HUES64 (cell line): ENCODE results near the gene RASGEF1B.

Experiments
- H3K27ac ChIP-seq: 2 replicates; pipeline ENCODE4 v1.7.0; 2013; ENCODE audit warnings: low read depth, low read length, inconsistent platforms
- H3K27me3 ChIP-seq: 2 replicates; pipeline ENCODE4 v1.6.1; 2013; ENCODE audit warnings: mild to moderate bottlenecking, low read length; ENCODE audit not compliant: insufficient read depth
- H3K36me3 ChIP-seq: 2 replicates; pipeline ENCODE4 v1.6.1; 2013; ENCODE audit warnings: mild to moderate bottlenecking, low read length; ENCODE audit not compliant: insufficient read depth
- H3K4me1 ChIP-seq: 2 replicates; pipeline ENCODE4 v1.6.1; 2013; ENCODE audit warnings: mild to moderate bottlenecking, low read length, moderate library complexity; ENCODE audit not compliant: insufficient read depth
- H3K4me3 ChIP-seq: 2 replicates; pipeline ENCODE4 v1.5.1; 2013; ENCODE audit warnings: mild to moderate bottlenecking, low read length, moderate library complexity
- H3K9ac ChIP-seq: 2 replicates; pipeline ENCODE4 v1.6.1; 2013; ENCODE audit warnings: mild to moderate bottlenecking, low read depth, low read length
- H3K9me3 ChIP-seq: 2 replicates; pipeline ENCODE4 v1.6.1; 2013; ENCODE audit warnings: low read depth, low read length; ENCODE audit not compliant: insufficient read depth
- WGBS: fragments of 150-250, 120-280 bp; methylation state at CpG from one replicate; pipeline ENCODE4 v1.1.7; 2013; ENCODE audit warnings: missing lambda C conversion rate; 5-methylcytosine and 5-hydroxymethylcytosine counted together

RASGEF1B gene

DNA sequence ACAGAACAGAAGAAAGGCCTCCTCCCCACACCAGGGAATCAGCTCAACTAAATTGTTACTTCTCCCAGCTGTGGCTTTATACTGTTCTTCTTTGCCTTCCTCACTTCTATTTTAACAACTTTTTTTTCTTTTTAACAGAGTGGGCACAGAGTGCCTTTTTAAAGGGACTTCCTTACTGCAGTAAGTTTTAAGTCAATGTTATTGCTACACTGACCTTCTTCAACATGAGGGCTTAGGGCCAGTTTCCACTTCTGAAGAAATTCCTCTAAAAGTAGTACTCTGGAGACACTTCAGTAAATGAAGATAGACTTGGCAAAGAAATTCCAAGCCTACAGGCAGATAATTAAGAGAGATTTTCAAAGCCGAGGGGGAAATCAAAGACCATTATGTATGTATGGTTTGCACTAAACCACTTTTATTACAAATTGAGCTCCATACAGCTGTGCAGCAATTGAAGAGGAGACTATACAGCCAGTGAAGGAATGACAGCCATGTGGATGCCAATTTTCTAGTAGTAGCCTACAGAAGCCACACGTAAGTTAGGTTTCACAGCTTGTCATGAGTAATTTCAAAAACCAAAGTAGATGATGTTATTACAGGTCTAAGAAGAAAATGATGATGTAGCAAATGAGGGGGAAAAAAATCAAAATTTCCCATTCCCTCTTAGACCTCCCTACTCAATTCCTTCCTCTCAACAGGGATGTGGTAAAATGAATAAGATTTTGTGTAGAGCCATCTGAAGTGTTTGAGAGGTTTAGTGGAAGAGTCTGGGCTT, 36.9 kb upstream of the RASGEF1B start:
- Histone ChIP-seq H3K9ac (no peak overlapping the region), H3K27ac (no peak overlapping the region)

DNA sequence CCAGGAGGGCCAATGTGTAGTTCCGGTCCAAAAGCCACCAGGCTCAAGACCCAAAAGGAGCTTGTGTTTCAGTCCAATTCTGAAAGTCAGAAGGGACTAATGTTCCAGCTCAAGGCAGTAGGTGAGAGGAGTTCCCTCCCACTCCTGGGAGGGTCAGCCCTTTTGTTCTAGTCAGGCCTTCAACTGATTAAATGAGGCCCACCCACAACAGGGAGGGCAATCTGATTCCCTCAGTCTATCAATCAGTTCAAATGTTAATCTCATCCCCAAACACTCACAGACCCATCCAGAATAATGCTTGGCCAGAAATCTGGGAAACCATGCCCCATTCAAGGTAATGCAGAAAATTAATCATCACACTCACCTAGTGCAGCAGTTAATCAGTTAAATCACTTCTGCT, 35.8 kb upstream of the RASGEF1B start:
- Histone ChIP-seq H3K36me3 (no peaks in the 10 kb centered on the region), H3K9me3 (no peaks in the 10 kb centered on the region), H3K4me3 (no peak overlapping the region), H3K27me3 (no peaks in the 10 kb centered on the region), H3K4me1 (peaks cover 14% of the 10 kb centered on the region), H3K27ac (no peak overlapping the region), H3K9ac (no peak overlapping the region)
- WGBS = 67% methylated on average over 1 of the region's 1 CpG

More for the DNA sequence above, 36.9 kb upstream of the RASGEF1B start:
- H3K4me3 ChIP-seq = no peak overlapping the region
- WGBS = 100% methylated on average over 2 of the region's 2 CpGs
- no peaks in the 10 kb centered on the region for H3K36me3 ChIP-seq
- no peaks in the 10 kb centered on the region for H3K27me3 ChIP-seq
- H3K4me1 ChIP-seq = peaks cover 24% of the 10 kb centered on the region
- H3K9me3 ChIP-seq = no peaks in the 10 kb centered on the region

DNA sequence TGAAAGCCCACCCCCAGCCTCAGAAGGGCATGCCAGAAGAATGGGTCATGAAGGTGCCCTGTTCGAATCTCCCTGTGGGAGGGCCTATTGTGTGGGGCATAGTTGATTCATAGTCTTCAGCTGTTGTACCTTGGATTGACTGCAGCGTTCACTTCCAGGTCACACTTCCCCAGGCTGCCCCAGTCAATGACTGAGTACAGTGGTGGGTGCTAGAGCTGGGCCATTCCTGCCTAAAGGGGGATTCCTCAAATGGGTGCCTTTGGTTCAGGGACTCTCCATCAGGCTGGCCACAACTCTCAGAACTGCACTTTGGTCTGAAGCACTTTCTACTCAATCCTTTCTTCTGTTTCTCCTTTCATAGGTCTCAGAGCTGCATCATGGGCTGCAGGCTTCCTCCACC, 35.0 kb upstream of the RASGEF1B start:
- H3K9ac ChIP-seq = no peak overlapping the region
- no peak overlapping the region for H3K4me3 ChIP-seq
- WGBS = 89% methylated on average over 2 of the region's 2 CpGs
- H3K4me1 ChIP-seq = peaks cover 6% of the 10 kb centered on the region
- no peaks in the 10 kb centered on the region for H3K27me3 ChIP-seq
- H3K36me3 ChIP-seq = no peaks in the 10 kb centered on the region
- H3K27ac ChIP-seq = no peak overlapping the region
- H3K9me3 ChIP-seq = no peaks in the 10 kb centered on the region

DNA sequence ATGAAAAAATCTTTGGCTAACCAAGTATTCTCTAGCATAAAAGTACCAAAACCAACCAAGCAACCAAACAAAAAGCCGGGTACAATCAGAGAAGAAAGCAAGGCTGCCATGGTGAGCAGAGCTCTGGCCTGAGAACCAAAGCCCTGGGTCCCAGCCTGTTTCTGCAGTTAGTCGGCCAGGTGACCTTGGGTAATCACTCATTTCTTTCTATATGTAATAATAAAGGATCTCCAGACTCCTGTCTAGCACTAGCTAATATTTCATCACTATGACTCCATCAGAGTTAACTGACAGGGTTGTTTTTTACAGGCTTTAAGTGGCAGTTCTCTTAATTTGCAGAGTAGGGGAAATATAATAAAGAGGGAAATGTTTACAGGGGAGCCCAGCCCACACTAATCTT, 34.0 kb upstream of the RASGEF1B start:
- Histone ChIP-seq H3K27me3 (no peaks in the 10 kb centered on the region), H3K36me3 (no peaks in the 10 kb centered on the region), H3K27ac (no peak overlapping the region), H3K9me3 (no peaks in the 10 kb centered on the region), H3K4me1 (no peaks in the 10 kb centered on the region), H3K4me3 (no peak overlapping the region), H3K9ac (no peak overlapping the region)
- 95% methylated on average over 2 of the region's 2 CpGs for WGBS

DNA sequence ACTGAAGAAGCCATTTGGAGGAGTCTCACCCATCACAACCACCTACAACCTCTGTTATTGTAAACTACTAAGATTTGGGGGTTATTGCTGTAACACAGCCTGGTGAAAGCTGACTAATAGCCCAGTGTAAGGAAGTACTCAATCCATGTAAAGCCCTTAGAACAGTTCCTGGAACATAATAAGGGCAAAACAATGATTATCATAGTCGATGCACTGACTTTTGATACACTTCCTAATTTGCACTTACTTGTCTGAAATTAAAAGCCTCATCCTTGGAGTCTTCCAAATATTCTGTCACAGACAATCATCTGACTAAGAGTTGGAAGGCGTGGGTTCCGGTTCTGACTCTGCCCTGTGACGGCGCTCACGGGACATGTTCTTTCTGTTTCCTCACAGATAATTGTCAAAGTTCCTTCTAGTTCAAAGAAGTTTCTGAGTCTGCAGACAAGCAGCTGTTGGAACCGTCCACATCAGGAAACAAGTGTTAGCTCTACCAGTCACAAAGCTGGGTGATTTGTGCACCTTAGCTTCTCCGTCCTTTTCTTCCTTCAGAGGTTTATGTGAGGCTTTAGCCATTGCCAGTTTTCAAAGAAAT, 33.4 kb upstream of the RASGEF1B start:
- no peaks in the 10 kb centered on the region for H3K9me3 ChIP-seq
- H3K36me3 ChIP-seq = no peaks in the 10 kb centered on the region
- H3K9ac ChIP-seq = no peak overlapping the region
- no peak overlapping the region for H3K27ac ChIP-seq
- 97% methylated on average over 8 of the region's 8 CpGs for WGBS
- H3K4me1 ChIP-seq = no peaks in the 10 kb centered on the region
- no peaks in the 10 kb centered on the region for H3K27me3 ChIP-seq
- H3K4me3 ChIP-seq = no peak overlapping the region

DNA sequence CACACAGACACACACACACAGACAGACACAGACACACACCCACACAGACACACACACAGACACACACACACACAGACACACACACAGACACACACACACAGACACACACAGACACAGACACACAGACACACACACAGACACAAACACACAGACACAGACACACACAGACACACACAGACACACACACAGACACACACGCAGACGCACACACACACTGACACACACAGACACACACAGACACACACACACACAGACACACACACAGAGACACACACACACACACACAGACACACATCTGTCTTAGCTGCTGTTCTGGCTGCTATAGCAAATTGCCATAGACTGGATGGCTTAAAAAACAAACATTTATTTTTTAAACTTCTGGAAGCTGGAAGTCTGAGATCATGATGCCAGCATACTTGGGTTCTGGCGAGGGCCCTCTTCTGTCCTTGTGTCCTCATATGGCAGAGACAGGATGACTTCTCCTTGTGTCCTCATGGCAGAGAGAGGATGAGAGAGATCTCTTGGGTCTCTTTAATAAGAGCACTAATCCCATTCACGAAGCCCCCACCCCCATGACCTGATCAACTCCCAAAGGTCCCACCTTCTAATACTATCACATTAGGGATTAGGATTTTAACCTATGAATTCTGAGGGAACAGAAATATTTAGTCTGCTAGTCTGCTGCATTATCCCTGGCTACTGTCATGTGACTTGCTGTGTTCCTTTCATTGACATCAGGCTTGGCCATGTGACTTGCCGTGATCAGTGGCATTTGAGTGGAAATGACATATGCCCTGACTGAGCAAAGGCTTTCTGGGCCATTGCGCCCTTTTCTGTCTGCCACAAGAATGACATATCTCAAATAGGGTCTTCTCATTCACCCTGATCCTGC, 32.7 kb upstream of the RASGEF1B start:
- 94% methylated on average over 5 of the region's 6 CpGs for WGBS
- no peaks in the 10 kb centered on the region for H3K9me3 ChIP-seq
- H3K4me1 ChIP-seq = peaks cover 3% of the 10 kb centered on the region; the same call in 1 of the 2 replicates
- H3K36me3 ChIP-seq = no peaks in the 10 kb centered on the region
- H3K27me3 ChIP-seq = no peaks in the 10 kb centered on the region
- H3K4me3 ChIP-seq = no peak overlapping the region
- no peak overlapping the region for H3K9ac ChIP-seq
- H3K27ac ChIP-seq = no peak overlapping the region

DNA sequence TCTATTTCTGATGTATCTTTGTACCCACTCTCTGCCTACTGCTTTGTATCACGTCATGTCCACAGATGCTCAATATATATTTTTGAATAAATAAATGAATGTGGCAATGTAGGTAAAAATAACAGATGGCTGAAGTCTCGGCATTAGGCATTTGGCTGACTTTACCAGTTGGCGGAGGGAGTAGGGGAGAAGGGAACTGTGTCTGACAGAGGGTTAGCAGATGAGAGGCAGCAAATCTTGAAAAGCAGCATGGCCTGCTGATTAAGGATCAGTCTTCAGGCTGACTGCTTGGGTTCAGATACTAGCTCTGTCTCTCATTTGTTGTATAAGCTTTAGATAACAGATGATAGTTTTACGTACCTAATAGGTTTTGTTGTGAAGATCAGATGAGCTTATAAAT, 31.9 kb upstream of the RASGEF1B start:
- Histone ChIP-seq H3K9ac (no peak overlapping the region), H3K36me3 (no peaks in the 10 kb centered on the region), H3K27ac (no peak overlapping the region), H3K4me1 (peaks cover 3% of the 10 kb centered on the region; the same call in 1 of the 2 replicates), H3K4me3 (no peak overlapping the region), H3K27me3 (no peaks in the 10 kb centered on the region), H3K9me3 (no peaks in the 10 kb centered on the region)
- whole genome bisulfite sequencing = 95% methylated on average over 3 of the region's 4 CpGs

DNA sequence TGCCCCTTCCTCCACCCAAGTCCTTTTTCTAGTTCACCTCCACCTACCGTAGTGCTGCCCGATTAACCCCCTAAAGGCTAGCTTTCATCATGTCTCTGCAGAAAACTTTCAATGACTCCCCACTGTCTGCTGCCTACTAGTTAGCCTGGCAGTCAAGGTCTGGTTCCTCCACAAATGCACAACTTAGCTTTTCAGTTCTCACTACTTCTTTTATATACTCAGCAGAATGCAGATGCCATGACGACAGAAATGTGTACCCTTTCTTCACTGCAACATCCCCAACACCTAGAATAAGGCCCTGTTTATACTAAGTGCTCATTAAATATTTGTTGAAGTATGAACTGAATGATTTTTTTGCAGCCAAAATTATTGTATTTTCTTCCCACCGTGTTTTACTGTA, 30.9 kb upstream of the RASGEF1B start:
- Histone ChIP-seq H3K27me3 (no peaks in the 10 kb centered on the region), H3K9me3 (no peaks in the 10 kb centered on the region), H3K36me3 (no peaks in the 10 kb centered on the region), H3K27ac (no peak overlapping the region), H3K4me3 (no peak overlapping the region), H3K9ac (no peak overlapping the region), H3K4me1 (peaks cover 10% of the 10 kb centered on the region)
- WGBS = 92% methylated on average over 4 of the region's 4 CpGs

DNA sequence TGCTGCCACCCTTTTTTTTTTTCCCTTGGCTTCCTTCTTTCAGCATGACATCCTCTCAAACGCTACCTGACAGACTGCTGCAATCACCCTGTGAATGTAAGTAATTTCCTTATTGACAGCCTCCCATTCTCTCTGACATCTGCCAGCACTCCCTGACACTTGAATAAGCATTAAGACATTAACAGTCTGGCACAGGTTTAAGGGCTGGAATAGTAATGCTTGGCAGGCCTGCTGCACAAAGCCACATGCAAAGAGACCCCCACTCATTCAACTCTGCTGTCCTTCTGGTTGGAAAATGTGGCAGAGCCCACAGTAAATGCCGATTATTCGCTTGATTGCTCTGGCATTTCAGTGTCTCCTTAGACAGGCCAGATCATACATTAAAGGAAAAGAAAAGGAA, 28.1 kb upstream of the RASGEF1B start:
- no peaks in the 10 kb centered on the region for H3K9me3 ChIP-seq
- H3K9ac ChIP-seq = no peak overlapping the region
- H3K36me3 ChIP-seq = no peaks in the 10 kb centered on the region
- H3K27ac ChIP-seq = no peak overlapping the region
- H3K4me1 ChIP-seq = peaks cover 10% of the 10 kb centered on the region
- H3K27me3 ChIP-seq = no peaks in the 10 kb centered on the region
- no peak overlapping the region for H3K4me3 ChIP-seq
- WGBS = 65% methylated on average over 3 of the region's 3 CpGs

DNA sequence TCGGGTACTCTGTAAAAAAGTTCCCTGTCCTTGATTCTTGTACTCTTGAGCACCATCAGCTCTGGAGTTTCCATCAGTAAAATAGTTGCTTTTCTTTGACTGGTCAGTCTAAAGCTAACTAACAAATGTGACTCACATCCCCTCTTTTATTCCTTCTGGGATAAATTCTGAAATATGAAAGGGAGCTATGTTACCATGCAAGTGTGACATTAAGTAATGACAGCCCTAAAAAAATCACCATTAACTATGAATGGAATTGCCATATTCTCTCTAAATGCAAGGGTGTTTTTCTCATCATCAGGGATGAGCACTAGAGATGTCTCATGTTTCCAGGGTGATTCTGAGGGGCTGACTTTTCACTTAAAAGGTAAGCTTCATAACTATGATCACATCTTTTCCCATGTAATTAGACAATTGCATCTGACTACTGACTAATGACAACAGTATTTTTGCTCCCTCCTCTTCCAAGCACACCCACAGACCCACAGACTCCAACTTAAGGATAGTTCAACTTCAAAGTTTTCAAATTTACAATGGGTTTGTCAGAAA, 26.9 kb upstream of the RASGEF1B start:
- no peaks in the 10 kb centered on the region for H3K9me3 ChIP-seq
- H3K27me3 ChIP-seq = no peaks in the 10 kb centered on the region
- no peak overlapping the region for H3K4me3 ChIP-seq
- H3K9ac ChIP-seq = no peak overlapping the region
- no peaks in the 10 kb centered on the region for H3K36me3 ChIP-seq
- WGBS = 90% methylated on average over 1 of the region's 1 CpG
- H3K27ac ChIP-seq = no peak overlapping the region
- H3K4me1 ChIP-seq = peaks cover 10% of the 10 kb centered on the region

DNA sequence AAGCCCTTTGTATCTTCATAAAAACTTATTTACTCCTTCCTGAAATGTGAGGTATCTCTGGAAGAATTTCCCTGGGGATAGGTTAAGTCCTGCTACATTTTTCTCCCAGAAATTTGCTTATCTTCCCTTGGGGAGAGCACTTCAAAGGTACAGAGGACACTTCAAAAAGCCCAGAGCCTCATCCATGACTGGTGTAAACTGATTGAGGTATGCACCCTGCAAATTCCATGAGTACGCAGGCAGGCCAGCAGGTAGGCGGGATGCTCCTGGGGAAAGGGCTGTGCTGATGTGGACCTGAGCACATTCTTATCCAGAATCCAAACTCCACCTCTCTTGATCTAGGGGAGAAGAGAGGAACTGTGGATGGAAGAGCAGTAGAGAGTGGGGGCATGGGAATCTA, 26.3 kb upstream of the RASGEF1B start:
- Histone ChIP-seq H3K4me3 (no peak overlapping the region), H3K9ac (no peak overlapping the region), H3K9me3 (no peaks in the 10 kb centered on the region), H3K27ac (no peak overlapping the region), H3K36me3 (no peaks in the 10 kb centered on the region), H3K4me1 (peaks cover 10% of the 10 kb centered on the region), H3K27me3 (no peaks in the 10 kb centered on the region)
- WGBS = 65% methylated on average over 2 of the region's 2 CpGs
